H54 (cell line): ENCODE results near the gene THOC6.
"Not testable (repeated sequence)": the region's sequence is repeated elsewhere in the genome, so short reads cannot be mapped to it uniquely, and the experiment has no call there.

Experiments
- DNase-seq: peaks from one replicate; pipeline ENCODE4 v3.0.0; 2011; ENCODE audit warnings: low spot score, mixed read lengths; ENCODE audit not compliant: insufficient read length
- FAIRE-seq: peaks from 3 replicates; lab custom pipeline; 2011; peaks lifted over from hg19 to GRCh38; lab: Jason Lieb, UNC
- POLR2A ChIP-seq: IDR thresholded peaks from 2 replicates; pipeline ENCODE4 v1.6.1; 2011; ENCODE audit warnings: low read depth, mild to moderate bottlenecking, low read length

The THOC6 gene

GRCh38 chr16:3054965-3055733 is 31.3 kb downstream of the THOC6 start:
- no peak for DNase-seq
- no peak for FAIRE-seq
- TF ChIP-seq POLR2A = no peak

GRCh38 chr16:3055734-3056115 is 31.9 kb downstream of the THOC6 start:
- not testable (repeated sequence) for FAIRE-seq, DNase-seq

GRCh38 chr16:3056336-3057180 is 32.7 kb downstream of the THOC6 start:
- no peak for FAIRE-seq
- DNase-seq = no peak
- TF ChIP-seq POLR2A = no peak

DNA sequence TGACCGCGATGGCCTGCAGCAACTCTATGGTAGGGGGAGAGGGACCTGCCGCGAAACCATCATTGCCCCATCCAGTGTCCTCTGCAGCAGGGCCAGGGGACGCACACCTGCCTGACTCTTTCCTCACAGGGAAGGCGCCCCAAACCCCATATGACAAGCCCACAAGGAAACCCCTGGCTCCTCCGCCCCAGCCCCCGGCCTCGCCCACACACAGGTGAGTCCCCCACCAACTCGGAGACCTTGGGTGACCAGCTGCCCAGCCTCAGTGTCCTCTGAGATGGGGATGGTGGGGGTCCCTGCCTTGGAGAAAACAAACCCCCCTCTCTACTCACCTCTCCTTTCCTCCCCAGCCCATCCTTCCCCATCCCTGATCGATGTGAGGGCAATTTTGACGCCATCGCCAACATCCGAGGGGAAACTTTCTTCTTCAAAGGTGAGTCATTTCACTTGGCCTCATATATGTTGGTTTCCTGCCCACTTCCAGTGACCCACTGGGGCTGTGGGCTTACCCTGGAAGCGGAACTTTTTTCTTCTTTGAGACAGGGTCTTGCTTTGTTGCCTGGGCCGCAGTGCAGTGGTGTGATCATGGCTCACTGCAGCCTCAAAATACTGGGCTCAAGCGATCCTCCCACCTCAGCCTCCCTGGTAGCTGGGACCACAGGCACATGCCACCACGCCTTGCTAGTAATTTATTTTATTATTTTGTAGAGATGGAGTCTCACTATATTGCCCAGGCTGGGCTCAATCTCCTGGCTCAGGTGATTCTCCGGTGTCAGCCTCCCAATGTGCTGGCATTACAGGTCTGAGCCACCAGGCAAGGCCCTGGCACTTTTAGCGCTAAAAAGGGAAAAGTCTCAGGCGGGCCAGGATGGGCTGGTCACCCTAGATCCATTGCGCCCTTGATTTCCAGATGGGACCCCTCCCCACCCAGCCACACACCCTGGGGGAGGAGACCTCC is 33.6 kb downstream of the THOC6 start:
- TF ChIP-seq POLR2A = no peak

GRCh38 chr16:3058139-3059030 is 34.5 kb downstream of the THOC6 start:
- FAIRE-seq (no peak), DNase-seq (no peak)
- no peak for TF ChIP-seq POLR2A

More for the DNA sequence above, 33.6 kb downstream of the THOC6 start:
- DNase-seq = no peak
- FAIRE-seq = no peak

GRCh38 chr16:3059041-3059722 is 35.3 kb downstream of the THOC6 start:
- peak; percentile 18; the same call in 1 of the 2 replicates for TF ChIP-seq POLR2A
- DNase-seq (peak; percentile 92), FAIRE-seq (no peak)

DNA sequence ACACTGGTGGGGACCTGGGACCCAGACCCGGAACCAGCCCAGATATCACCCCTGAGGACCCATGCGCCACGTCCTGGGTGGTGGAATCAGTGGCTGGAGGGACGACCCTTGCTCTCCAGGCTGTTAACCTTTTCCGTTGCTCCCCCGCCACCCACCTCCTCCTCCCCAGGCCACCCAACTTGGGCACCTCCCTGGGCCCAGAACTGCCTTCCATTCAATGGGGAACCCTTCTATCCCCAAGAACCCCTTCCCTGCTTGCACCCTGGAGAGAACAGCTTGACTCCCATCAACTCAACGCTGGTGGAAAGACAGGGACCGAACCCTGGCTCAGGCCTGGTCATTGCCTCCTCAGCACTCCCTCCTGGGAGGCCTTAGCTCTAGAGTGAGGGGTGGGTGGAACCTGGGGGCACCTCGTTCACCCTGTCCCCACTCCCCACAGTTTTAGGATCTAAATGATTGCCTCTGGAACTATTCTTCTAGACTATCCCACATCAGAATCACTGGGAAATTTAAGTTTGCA is 35.9 kb downstream of the THOC6 start:
- DNase-seq (no peak), FAIRE-seq (no peak)
- TF ChIP-seq POLR2A = no peak

GRCh38 chr16:3060339-3061127 is 36.7 kb downstream of the THOC6 start:
- DNase-seq (no peak), FAIRE-seq (no peak)
- no peak for TF ChIP-seq POLR2A

DNA sequence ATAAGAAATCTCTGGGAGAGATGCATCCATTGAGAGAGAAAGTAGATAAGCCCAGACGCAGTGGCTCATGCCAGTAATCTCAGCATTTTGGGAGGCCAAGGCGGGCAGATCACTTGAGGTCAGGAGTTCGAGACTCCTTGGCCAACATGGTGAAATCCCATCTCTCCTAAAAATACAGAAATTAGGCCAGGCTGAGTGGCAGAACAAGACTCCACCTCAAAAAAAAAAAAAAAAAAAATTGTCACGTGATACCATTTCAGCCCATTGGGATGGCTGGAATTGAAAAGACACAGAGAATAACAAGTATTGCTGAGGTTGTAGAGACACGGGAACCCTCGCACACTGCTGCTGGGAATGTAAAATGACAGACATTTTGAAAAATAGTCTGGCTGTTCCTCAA is 38.7 kb downstream of the THOC6 start:
- no peak for DNase-seq
- no peak for FAIRE-seq
- TF ChIP-seq POLR2A = no peak

DNA sequence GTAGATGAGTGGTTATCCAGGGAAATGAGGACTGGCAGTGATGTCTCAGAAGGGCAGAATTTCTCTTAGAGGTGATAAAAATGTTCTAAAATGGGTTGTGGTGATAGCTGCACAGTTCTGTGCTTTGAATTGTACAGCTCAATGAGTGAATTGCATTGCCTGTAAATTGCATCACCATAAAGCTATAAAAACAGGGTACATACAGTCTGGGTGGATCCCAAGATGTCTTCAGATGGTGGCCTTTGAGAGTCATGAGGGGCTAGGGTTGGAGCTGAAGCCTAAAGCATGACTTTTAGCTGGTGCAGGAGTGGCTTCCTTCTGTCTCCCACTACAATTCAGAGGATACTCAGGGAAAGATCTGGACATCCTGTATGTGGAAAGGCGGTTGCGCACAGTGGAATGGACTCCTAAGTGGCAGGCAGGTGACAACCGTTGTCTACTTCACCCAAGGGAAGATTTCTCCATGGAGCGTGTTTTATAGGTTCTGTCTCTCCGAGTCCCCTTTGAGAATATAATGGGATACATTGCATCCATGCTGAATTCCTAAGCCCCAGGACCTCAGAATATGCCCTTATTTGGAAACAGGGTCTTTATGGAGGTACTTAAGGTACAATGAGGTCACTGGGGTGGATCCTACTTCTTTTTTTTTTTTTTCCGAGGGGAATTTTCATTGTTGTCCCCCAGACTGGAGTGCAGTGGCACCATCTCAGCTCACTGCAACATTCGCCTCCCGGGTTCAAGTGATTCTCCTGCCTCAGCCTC is 40.0 kb downstream of the THOC6 start:
- TF ChIP-seq POLR2A = no peak
- FAIRE-seq = no peak
- no peak for DNase-seq
